Measurements from ENCODE around the gene AGAP6.
"Not testable (repeated sequence)": the region's sequence is repeated elsewhere in the genome, so short reads cannot be mapped to it uniquely, and the experiment has no call there.

DNA sequence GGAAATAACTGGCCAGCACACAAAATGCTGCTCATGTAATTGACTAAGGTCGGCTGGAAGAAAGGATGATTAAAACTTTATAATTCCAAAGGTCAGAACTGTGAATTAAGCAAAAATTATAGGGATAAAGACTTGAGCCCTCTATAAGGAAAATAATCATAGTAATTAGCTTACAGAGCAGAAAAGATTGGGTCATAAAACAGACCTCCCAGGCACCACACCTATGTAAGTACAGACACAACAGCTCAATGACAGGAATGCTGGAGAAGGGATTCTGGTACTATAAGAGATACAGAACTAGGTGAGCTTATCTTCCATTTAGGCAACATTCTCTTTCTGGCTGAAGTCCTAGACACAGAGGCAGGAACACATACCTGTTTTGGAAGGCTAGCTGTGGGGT, 70.5 kb downstream of the AGAP6 start:
- TF ChIP-seq, protein P1, sequence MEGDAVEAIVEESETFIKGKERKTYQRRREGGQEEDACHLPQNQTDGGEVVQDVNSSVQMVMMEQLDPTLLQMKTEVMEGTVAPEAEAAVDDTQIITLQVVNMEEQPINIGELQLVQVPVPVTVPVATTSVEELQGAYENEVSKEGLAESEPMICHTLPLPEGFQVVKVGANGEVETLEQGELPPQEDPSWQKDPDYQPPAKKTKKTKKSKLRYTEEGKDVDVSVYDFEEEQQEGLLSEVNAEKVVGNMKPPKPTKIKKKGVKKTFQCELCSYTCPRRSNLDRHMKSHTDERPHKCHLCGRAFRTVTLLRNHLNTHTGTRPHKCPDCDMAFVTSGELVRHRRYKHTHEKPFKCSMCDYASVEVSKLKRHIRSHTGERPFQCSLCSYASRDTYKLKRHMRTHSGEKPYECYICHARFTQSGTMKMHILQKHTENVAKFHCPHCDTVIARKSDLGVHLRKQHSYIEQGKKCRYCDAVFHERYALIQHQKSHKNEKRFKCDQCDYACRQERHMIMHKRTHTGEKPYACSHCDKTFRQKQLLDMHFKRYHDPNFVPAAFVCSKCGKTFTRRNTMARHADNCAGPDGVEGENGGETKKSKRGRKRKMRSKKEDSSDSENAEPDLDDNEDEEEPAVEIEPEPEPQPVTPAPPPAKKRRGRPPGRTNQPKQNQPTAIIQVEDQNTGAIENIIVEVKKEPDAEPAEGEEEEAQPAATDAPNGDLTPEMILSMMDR (IDR thresholded peaks at IDR 0.05; ENCODE audit: extremely low read depth in 1 of 2, insufficient read depth in 1 of 2, low read depth in 1 of 2, low read length in 2 of 2) = not testable (repeated sequence)
- TF ChIP-seq POLR2A (IDR thresholded peaks at IDR 0.05; ENCODE audit: low read depth, low read length); EZH2 (IDR thresholded peaks at IDR 0.05; ENCODE audit: borderline replicate concordance, low read depth, low read length, severe bottlenecking); POLR2AphosphoS5 (IDR thresholded peaks at IDR 0.05; ENCODE audit: insufficient read depth, low read depth, low read length); FOS (IDR thresholded peaks at IDR 0.05; ENCODE audit: borderline replicate concordance, insufficient read depth, low read length); JUN (IDR thresholded peaks at IDR 0.05; ENCODE audit: borderline replicate concordance, insufficient read depth, insufficient read length, low read depth); MYC (IDR thresholded peaks at IDR 0.05; ENCODE audit: low read depth, low read length): not testable (repeated sequence)
- TF ChIP-seq, protein P2, sequence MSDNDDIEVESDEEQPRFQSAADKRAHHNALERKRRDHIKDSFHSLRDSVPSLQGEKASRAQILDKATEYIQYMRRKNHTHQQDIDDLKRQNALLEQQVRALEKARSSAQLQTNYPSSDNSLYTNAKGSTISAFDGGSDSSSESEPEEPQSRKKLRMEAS (IDR thresholded peaks at IDR 0.05; ENCODE audit: insufficient read depth, insufficient read length) = not testable (repeated sequence)
